OCI-LY7 (cell line): ENCODE measurements around the gene SLC7A11. TPM values are rescaled to one million over a fixed set of nuclear protein-coding genes. Genes with fewer than 3 reads are reported as not detected.

Source experiments
- BruUV-seq: library from RNA; stranded (reverse); fragments of 400-500 nt; replicated peaks from 2 replicates; lab custom pipeline; 2021; lab: Mats Ljungman, UMichigan
- CTCF ChIA-PET: fragments of 300-600 bp; sonication (Branson Sonifier 250); formaldehyde crosslinking; loops from one replicate; lab custom pipeline; 2022; ENCODE audit warnings: antibody characterized with exemption; ENCODE audit not compliant: unreplicated experiment; lab: Charles Lee
- POLR2A ChIA-PET: fragments of 300-600 bp; sonication (Branson Sonifier 250); formaldehyde crosslinking; loops from one replicate; lab custom pipeline; 2022; ENCODE audit warnings: antibody characterized with exemption; lab: Charles Lee
- DNase-seq: peaks from one replicate; pipeline ENCODE4 v3.0.0-alpha.2; 2015; ENCODE audit warnings: low spot score
- H2AFZ ChIP-seq: fragments of 200-600 bp; sonication (generic), shearing (Covaris generic); 2 replicates; pipeline ENCODE4 v1.6.1; 2014; ENCODE audit warnings: mild to moderate bottlenecking, antibody characterized with exemption, low read length, moderate library complexity
- H3K27ac ChIP-seq: fragments of 200-600 bp; sonication (generic); 2 replicates; pipeline ENCODE4 v1.5.1; 2014; ENCODE audit warnings: mixed run types, low read depth, mild to moderate bottlenecking, moderate library complexity, low read length, inconsistent platforms; ENCODE audit not compliant: poor library complexity, severe bottlenecking
- H3K36me3 ChIP-seq: fragments of 200-600 bp; sonication (generic); 2 replicates; pipeline ENCODE4 v1.6.1; 2014; ENCODE audit warnings: mild to moderate bottlenecking, antibody characterized with exemption, low read length, moderate library complexity, mixed read lengths; ENCODE audit not compliant: insufficient read depth
- H3K4me1 ChIP-seq: fragments of 200-600 bp; sonication (generic); 2 replicates; pipeline ENCODE4 v1.5.1; 2014; ENCODE audit warnings: mild to moderate bottlenecking, low read length; ENCODE audit not compliant: insufficient read depth, poor library complexity, severe bottlenecking
- H3K4me2 ChIP-seq: fragments of 200-600 bp; sonication (generic); 2 replicates; pipeline ENCODE4 v1.6.1; 2014; ENCODE audit warnings: mild to moderate bottlenecking, low read length
- H3K4me3 ChIP-seq: fragments of 200-600 bp; sonication (generic); 2 replicates; pipeline ENCODE4 v1.5.1; 2014; ENCODE audit warnings: mild to moderate bottlenecking, low read depth, low read length; ENCODE audit not compliant: poor library complexity, severe bottlenecking
- H3K79me2 ChIP-seq: fragments of 200-600 bp; sonication (generic); 2 replicates; pipeline ENCODE4 v1.6.1; 2016; ENCODE audit warnings: low read depth, mild to moderate bottlenecking, low read length, moderate library complexity, mixed read lengths; ENCODE audit not compliant: insufficient read depth
- H3K9me2 ChIP-seq: fragments of 200-600 bp; sonication (generic); 2 replicates; pipeline ENCODE4 v1.6.1; 2016; ENCODE audit warnings: mild to moderate bottlenecking, low read length, mixed read lengths; ENCODE audit not compliant: insufficient read depth
- H3K9me3 ChIP-seq: fragments of 200-600 bp; sonication (generic); 2 replicates; pipeline ENCODE4 v1.6.1; 2014; ENCODE audit warnings: mild to moderate bottlenecking, mixed run types, low read length, mixed read lengths
- H4K20me1 ChIP-seq: fragments of 200-600 bp; sonication (generic); 2 replicates; pipeline ENCODE4 v1.6.1; 2014; ENCODE audit warnings: mild to moderate bottlenecking, antibody characterized with exemption, low read length, moderate library complexity, mixed read lengths; ENCODE audit not compliant: insufficient read depth
- EZH2phosphoT487 ChIP-seq: fragments of 200-600 bp; sonication (generic); IDR thresholded peaks from 2 replicates; pipeline ENCODE4 v1.6.1; 2018; ENCODE audit warnings: low read depth, borderline replicate concordance, mild to moderate bottlenecking, mixed run types, antibody characterized with exemption, low read length, moderate library complexity, mixed read lengths
- intact Hi-C: fragments of 100-400 bp; cut with micrococcal nuclease; formaldehyde crosslinking; loops from one replicate; pipeline ENCODE4 v1.10.0; 2022; ENCODE audit not compliant: unreplicated experiment
- total RNA-seq, 2 experiments: library from RNA; depleted of rRNA in 1 of 2; stranded (reverse); fragments of >200 nt in 1 of 2; shearing (Covaris generic) in 1 of 2; gene quantifications; 2 replicates each; pipeline ENCODE4 v1.2.3, GENCODE V29; 2014 to 2022
- TF ChIP-seq, protein P1 (sequence below): fragments of 200-600 bp; sonication (generic); conservative IDR thresholded peaks from 2 replicates; pipeline ENCODE4 v1.5.1; 2014; ENCODE audit warnings: mild to moderate bottlenecking, antibody characterized with exemption, low read length, moderate library complexity, mixed read lengths

The SLC7A11 gene
- total RNA-seq, 2 experiments from 2014 or later: 5.7 to 16.7 TPM

DNA sequence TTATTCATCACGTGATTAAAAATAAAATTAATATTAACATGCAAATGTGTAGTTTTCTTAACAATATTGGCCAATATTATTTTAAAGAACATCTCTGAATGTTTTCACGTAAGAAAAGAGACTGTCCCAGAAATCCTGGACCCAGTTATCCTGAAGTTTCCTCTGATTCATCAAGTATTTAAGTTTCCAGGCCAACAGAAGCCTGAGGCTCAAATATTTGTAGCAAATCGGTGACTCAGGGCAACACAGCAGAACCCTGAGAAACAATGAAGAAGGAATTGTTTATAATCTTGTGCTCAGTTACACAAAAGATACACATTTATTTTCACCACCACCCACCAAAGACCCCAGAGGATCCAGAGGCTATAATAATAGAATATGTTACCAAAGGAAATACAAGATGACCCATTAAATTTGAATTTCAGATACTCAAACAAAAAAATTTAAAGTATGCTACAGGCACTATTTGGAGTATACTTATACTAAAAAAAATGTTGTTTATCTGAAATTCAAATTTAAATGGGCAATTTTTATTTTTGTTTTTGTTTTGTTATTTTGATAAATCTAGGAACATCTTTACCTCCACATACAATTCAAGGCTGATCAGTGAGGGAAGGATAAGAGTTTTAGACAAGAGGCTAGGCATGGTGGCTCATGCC lies 33.9 kb upstream of the SLC7A11 start:
- no peaks in the 10 kb centered on the region; the same call in 1 of the 2 replicates for H3K9me2 ChIP-seq
- ChIA-PET POLR2A (no interaction called here), CTCF (no interaction called here)
- H3K36me3 ChIP-seq: no peaks in the 10 kb centered on the region
- H3K4me1 ChIP-seq: no peaks in the 10 kb centered on the region
- no TSS peak for BruUV-seq
- H3K9me3 ChIP-seq: no peaks in the 10 kb centered on the region
- intact Hi-C loops: no loop called here
- no peaks in the 10 kb centered on the region for H4K20me1 ChIP-seq
- no peak for DNase-seq
- no peak overlapping the region for H3K27ac ChIP-seq
- no peak for TF ChIP-seq EZH2phosphoT487
- TF ChIP-seq, protein P1, sequence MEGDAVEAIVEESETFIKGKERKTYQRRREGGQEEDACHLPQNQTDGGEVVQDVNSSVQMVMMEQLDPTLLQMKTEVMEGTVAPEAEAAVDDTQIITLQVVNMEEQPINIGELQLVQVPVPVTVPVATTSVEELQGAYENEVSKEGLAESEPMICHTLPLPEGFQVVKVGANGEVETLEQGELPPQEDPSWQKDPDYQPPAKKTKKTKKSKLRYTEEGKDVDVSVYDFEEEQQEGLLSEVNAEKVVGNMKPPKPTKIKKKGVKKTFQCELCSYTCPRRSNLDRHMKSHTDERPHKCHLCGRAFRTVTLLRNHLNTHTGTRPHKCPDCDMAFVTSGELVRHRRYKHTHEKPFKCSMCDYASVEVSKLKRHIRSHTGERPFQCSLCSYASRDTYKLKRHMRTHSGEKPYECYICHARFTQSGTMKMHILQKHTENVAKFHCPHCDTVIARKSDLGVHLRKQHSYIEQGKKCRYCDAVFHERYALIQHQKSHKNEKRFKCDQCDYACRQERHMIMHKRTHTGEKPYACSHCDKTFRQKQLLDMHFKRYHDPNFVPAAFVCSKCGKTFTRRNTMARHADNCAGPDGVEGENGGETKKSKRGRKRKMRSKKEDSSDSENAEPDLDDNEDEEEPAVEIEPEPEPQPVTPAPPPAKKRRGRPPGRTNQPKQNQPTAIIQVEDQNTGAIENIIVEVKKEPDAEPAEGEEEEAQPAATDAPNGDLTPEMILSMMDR: no peak
- no peak overlapping the region for H3K4me3 ChIP-seq
- no peak overlapping the region for H3K4me2 ChIP-seq
- H2AFZ ChIP-seq: no peak overlapping the region
- H3K79me2 ChIP-seq: no peaks in the 10 kb centered on the region

- H2AFZ ChIP-seq: no peak overlapping the region
- POLR2A ChIA-PET: interaction anchor here (0.7 kb wide), 1 partner anchor 18 kb away, joined by 4 read pairs; no protein-coding TSS in a partner anchor
- intact Hi-C loops: no loop called here
- no peaks in the 10 kb centered on the region for H3K36me3 ChIP-seq
- CTCF ChIA-PET: no interaction called here
- H3K79me2 ChIP-seq: no peaks in the 10 kb centered on the region
- DNase-seq: no peak
- H3K4me2 ChIP-seq: no peak overlapping the region
- H4K20me1 ChIP-seq: no peaks in the 10 kb centered on the region
- no peaks in the 10 kb centered on the region for H3K4me1 ChIP-seq
- H3K4me3 ChIP-seq: no peak overlapping the region
- no peak for TF ChIP-seq EZH2phosphoT487
- TF ChIP-seq, protein P1: no peak
- no peaks in the 10 kb centered on the region; the same call in 1 of the 2 replicates for H3K9me2 ChIP-seq
- no peaks in the 10 kb centered on the region for H3K9me3 ChIP-seq
- no peak overlapping the region for H3K27ac ChIP-seq
- no TSS peak for BruUV-seq
Measured at GRCh38 chr4:138275216-138275615, 33.1 kb upstream of the SLC7A11 start.

DNA sequence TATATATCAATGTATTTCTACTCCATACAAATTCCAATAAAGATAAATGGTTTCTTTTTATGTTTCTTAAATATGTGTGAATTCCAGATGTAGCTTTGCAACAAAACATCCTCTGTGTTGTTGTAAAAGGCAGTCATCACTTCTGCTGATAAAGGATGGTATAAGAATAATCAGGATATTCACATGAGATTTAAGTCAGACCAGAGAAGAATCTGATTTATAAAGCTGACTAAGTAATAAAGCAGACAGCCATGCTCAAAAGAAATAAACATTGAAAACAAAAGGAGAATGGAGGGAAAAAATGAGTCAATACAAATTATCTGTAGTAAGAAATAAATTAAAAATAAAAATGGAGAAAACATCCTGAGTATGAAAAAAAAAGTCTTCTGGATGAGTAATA lies 27.0 kb upstream of the SLC7A11 start:
- H3K27ac ChIP-seq: no peak overlapping the region
- ChIA-PET CTCF (no interaction called here), POLR2A (interaction anchor here (0.6 kb wide), 2 partner anchors 8 to 1704 kb away, joined by 3 to 4 read pairs; no protein-coding TSS in a partner anchor)
- intact Hi-C loops: no loop called here
- no peak for DNase-seq
- no peaks in the 10 kb centered on the region for H3K79me2 ChIP-seq
- TF ChIP-seq, protein P1: no peak
- no peak for TF ChIP-seq EZH2phosphoT487
- H3K9me2 ChIP-seq: no peaks in the 10 kb centered on the region; the same call in 1 of the 2 replicates
- no TSS peak for BruUV-seq
- H3K9me3 ChIP-seq: no peaks in the 10 kb centered on the region
- H3K4me3 ChIP-seq: no peak overlapping the region
- no peaks in the 10 kb centered on the region for H3K36me3 ChIP-seq
- H3K4me2 ChIP-seq: no peak overlapping the region
- no peaks in the 10 kb centered on the region for H4K20me1 ChIP-seq
- H2AFZ ChIP-seq: no peak overlapping the region
- no peaks in the 10 kb centered on the region for H3K4me1 ChIP-seq
